DMS53 treated with DMSO at 0.1 percent for 48 hours (cell line): ENCODE data around the gene COL18A1.
"Not testable (repeated sequence)": the region's sequence is repeated elsewhere in the genome, so short reads cannot be mapped to it uniquely, and the experiment has no call there.

Experiments used
- DNase-seq: peaks from one replicate; lab custom pipeline; 2025; ENCODE audit not compliant: unreplicated experiment; lab: John Stamatoyannopoulos, UW

Gene COL18A1

GRCh38 chr21:45516071-45516670 lies 111.2 kb downstream of the COL18A1 start:
- DNase-seq: no peak

- DNase-seq: no peak
These were observed 111.7 kb downstream of the COL18A1 start for GRCh38 chr21:45516671-45517151.

GRCh38 chr21:45517249-45518065 lies 112.5 kb downstream of the COL18A1 start:
- no peak for DNase-seq

- DNase-seq: no peak
These were observed 113.8 kb downstream of the COL18A1 start for GRCh38 chr21:45518742-45519141.

- DNase-seq: no peak
These were observed 114.2 kb downstream of the COL18A1 start for GRCh38 chr21:45519182-45519581.

DNA sequence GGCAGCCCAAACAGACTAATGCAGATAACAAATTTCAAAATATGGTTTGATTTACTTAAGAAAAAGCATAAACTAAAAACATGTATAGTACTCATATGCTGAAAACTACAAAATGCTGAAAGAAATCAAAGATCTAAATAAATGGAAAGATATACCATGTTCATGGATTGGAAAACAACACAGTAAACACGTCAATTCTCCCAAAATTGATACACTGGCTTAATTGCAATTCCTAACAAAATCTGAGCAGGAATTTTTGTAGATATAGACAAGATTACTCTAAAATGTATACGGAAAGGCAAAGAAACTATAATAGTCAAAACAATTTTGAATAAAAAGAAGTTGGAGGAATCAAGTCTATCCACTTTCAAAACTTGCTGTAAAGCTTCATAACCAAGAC lies 116.3 kb downstream of the COL18A1 start:
- DNase-seq: no peak

- no peak for DNase-seq
These were observed 117.4 kb downstream of the COL18A1 start for GRCh38 chr21:45522381-45522780.

GRCh38 chr21:45522986-45523385 lies 118.0 kb downstream of the COL18A1 start:
- no peak for DNase-seq

- no peak for DNase-seq
These were observed 118.6 kb downstream of the COL18A1 start for GRCh38 chr21:45523411-45524101.

DNA sequence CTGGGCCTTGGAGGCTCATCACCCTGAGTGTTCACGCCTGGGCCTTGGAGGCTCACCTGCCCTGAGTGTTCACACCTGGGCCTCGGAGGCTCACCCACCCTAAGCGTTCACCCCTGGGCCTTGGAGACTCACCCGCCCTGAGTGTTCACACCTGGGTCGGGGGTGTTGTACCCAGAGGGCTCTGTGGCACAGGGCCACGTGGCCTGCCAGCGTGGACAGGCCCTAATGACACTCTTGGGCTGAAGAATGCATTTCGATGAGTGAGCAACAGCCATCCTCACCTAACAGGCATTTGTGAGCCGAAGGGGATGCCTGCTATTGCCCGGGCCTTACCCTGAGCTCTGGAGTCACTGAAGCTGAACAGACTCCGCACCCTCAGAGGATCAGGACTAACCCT lies 119.8 kb downstream of the COL18A1 start:
- DNase-seq: no peak

GRCh38 chr21:45525153-45525909 lies 120.4 kb downstream of the COL18A1 start:
- no peak for DNase-seq

GRCh38 chr21:45525910-45526306 lies 120.9 kb downstream of the COL18A1 start:
- no peak for DNase-seq

- not testable (repeated sequence) for DNase-seq
These were observed 122.4 kb downstream of the COL18A1 start for GRCh38 chr21:45527151-45527999.

DNA sequence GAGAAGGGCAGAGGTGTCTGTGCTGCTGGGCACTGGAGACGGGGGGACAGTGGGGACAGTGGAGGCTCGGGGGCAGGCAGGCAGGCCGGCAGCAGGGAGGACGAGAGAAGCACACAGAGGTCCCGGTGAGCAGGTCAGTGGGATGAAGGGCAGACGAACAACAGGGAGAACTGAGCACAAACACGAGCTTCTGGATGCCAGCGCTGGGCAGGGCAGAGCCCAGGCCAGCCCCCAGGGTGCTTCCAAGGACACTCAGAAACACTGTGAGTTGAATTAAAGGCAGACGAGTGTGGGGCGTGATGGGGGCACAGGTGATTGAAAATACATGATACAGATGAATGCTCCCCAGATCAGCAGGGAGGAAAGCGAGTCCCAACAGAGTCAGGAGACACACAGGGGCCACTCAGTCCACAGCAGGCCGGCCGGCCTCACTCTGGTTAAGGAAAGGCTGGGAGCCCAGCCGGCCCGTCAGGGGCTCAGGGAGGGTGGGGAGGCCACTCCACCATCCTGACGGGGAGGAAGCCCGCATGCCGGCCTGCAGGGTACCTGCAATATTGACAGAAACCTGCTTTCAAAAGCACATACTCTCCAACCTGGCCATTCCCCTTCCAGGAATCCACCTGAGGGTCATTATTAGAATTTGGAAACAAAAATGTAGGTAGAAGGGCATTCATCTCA lies 123.2 kb downstream of the COL18A1 start:
- DNase-seq: no peak

GRCh38 chr21:45528981-45529784 lies 124.2 kb downstream of the COL18A1 start:
- no peak for DNase-seq

DNA sequence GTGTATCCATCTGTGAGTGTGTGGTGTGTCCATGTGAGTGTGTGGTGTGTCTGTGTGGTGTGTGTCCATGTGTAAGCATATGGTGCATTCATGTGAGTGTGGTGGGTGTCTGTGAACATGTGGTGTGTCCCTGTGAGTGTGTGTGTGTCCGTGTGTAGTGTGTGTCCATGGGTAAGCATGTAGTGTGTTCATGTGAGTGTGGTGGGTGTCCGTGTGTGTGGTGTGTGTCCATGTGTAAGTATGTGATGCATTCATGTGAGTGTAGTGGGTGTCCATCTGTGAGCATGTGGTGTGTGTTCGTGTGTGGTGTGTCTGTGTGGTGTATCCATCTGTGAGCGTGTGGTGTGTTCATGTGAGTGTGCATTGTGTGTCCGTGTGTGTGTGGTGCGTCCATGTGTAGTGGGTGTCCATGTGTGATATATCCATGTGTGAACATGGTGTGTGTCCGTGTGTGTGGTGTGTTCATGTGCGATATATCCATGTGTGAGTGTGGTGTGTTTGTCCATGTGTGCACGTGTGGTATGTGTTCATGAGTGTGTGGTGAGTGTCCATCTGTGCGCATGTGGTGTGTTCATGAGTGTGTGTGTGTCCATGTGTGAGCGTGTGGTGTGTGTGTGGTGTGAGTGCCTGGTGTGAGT lies 124.9 kb downstream of the COL18A1 start:
- DNase-seq: no peak

GRCh38 chr21:45530423-45531113 lies 125.6 kb downstream of the COL18A1 start:
- DNase-seq: no peak

DNA sequence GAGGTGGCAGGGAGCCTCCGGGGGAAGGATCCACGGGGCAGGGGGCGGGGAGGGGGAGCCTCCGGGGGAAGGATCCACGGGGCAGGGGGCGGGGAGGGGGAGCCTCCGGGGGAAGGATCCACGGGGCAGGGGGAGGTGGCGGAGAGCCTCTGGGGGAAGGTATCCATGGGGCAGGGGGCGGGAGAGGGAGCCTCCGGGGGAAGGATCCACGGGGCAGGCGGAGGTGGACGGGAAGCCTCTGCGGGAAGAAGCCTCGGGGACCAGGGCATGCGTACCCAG lies 126.1 kb downstream of the COL18A1 start:
- not testable (repeated sequence) for DNase-seq
